ENCODE measurements around the gene MS4A15. TPM values are rescaled to one million over a fixed set of nuclear protein-coding genes. Genes with fewer than 3 reads are reported as not detected.

The MS4A15 gene
- not detected in 2 replicates for total RNA-seq

GRCh38 chr11:60756307-60757032 lies at the start of gene MS4A15:
Gene MS4A15, plus strand, starts transcription at chr11:60756867. Its CDS starts 6,867 bp downstream, at chr11:60763734.

GRCh38 chr11:60724420-60724819 lies 32.2 kb upstream of the MS4A15 start, which contains the start of gene MS4A18:
Gene MS4A18, plus strand, starts transcription at chr11:60724720.

GRCh38 chr11:60785136-60785535 lies 28.5 kb downstream of the MS4A15 start, which contains the start of gene MS4A10:
Gene MS4A10, plus strand, starts transcription at chr11:60785333. Its CDS starts 5,003 bp downstream, at chr11:60790336.

Other genes with a start within 250 kb of the MS4A15 start
- not detected in 2 replicates for gene MS4A13, start 241.5 kb upstream of the MS4A15 start, total RNA-seq
- gene MS4A8, start 57.3 kb upstream of the MS4A15 start, total RNA-seq = not detected in 2 replicates
- not detected in 2 replicates for gene MS4A18, start 32.1 kb upstream of the MS4A15 start, total RNA-seq
- gene MS4A10, start 28.5 kb downstream of the MS4A15 start, total RNA-seq = not detected in 2 replicates
- gene CCDC86, start 85.2 kb downstream of the MS4A15 start, total RNA-seq = 19.7 and 23.0 TPM in 2 replicates
- 0.29 TPM in 1 of 2 replicates, not detected in the other for gene PTGDR2, start 99.1 kb downstream of the MS4A15 start, total RNA-seq
- gene ZP1, start 110.7 kb downstream of the MS4A15 start, total RNA-seq = 1.0 and 1.9 TPM in 2 replicates
- 60.6 and 66.8 TPM in 2 replicates for gene PRPF19, start 149.7 kb downstream of the MS4A15 start, total RNA-seq
- gene TMEM109, start 157.3 kb downstream of the MS4A15 start, total RNA-seq = 54.5 and 59.8 TPM in 2 replicates
- 15.1 and 16.9 TPM in 2 replicates for gene TMEM132A, start 167.6 kb downstream of the MS4A15 start, total RNA-seq
- gene SLC15A3, start 195.3 kb downstream of the MS4A15 start, total RNA-seq = 9.0 and 17.3 TPM in 2 replicates
- not detected in 2 replicates for gene CD6, start 214.8 kb downstream of the MS4A15 start, total RNA-seq

Measured in cardiac ventricle fibroblast (primary cell).